OCI-LY3 (cell line): ENCODE data around the gene CD300H.

Experiments
- CTCF ChIP-seq: fragments of 200-600, 300-600 bp; sonication (generic); IDR thresholded peaks from 2 replicates; pipeline ENCODE4 v1.5.1; 2014; ENCODE audit warnings: antibody characterized with exemption, low read length, low read depth
- EZH2phosphoT487 ChIP-seq: fragments of 200-600 bp; shearing (Covaris generic); IDR thresholded peaks from 2 replicates; pipeline ENCODE4 v1.6.1; 2018; ENCODE audit warnings: antibody characterized with exemption, mixed run types, low read depth

- TF ChIP-seq CTCF, result no peak
- TF ChIP-seq EZH2phosphoT487, result no peak
These were observed 21.5 kb downstream of the CD300H start, which contains the start of gene CD300C for GRCh38 chr17:74545843-74546230.
